Central memory CD8-positive, alpha-beta T cell (primary cell): ENCODE data around the gene CEBPG.

Experiments used
- ATAC-seq: fragments of 150-1000 bp; cut with Tn5 transposase; replicated peaks from 2 replicates; pipeline ENCODE4 v1.10.0; 2022; ENCODE audit warnings: mild to moderate bottlenecking, moderate FRiP score, moderate number of reproducible peaks; ENCODE audit not compliant: poor library complexity, severe bottlenecking; ENCODE audit errors: extremely low read depth
- DNase-seq, 2 donors: peaks; one replicate each; pipeline ENCODE4 v3.0.0; 2021; ENCODE audit warnings: low spot score in 2 of 2
- H3K27ac Mint-ChIP-seq: one replicate; pipeline ENCODE4 v1.8.0; 2022; ENCODE audit warnings: low read depth, mild to moderate bottlenecking, moderate library complexity, mixed read lengths
- H3K27me3 Mint-ChIP-seq: one replicate; pipeline ENCODE4 v1.8.0; 2022; ENCODE audit warnings: mixed read lengths
- H3K36me3 Mint-ChIP-seq: one replicate; pipeline ENCODE4 v1.8.0; 2022; ENCODE audit warnings: mild to moderate bottlenecking, moderate library complexity, mixed read lengths; ENCODE audit not compliant: insufficient read depth
- H3K4me1 Mint-ChIP-seq: one replicate; pipeline ENCODE4 v1.8.0; 2022; ENCODE audit warnings: mixed read lengths
- H3K4me3 Mint-ChIP-seq: one replicate; pipeline ENCODE4 v1.8.0; 2022; ENCODE audit warnings: mild to moderate bottlenecking, moderate library complexity, mixed read lengths
- H3K9me3 Mint-ChIP-seq: one replicate; pipeline ENCODE4 v1.8.0; 2022; ENCODE audit warnings: mixed read lengths

The CEBPG gene

DNA sequence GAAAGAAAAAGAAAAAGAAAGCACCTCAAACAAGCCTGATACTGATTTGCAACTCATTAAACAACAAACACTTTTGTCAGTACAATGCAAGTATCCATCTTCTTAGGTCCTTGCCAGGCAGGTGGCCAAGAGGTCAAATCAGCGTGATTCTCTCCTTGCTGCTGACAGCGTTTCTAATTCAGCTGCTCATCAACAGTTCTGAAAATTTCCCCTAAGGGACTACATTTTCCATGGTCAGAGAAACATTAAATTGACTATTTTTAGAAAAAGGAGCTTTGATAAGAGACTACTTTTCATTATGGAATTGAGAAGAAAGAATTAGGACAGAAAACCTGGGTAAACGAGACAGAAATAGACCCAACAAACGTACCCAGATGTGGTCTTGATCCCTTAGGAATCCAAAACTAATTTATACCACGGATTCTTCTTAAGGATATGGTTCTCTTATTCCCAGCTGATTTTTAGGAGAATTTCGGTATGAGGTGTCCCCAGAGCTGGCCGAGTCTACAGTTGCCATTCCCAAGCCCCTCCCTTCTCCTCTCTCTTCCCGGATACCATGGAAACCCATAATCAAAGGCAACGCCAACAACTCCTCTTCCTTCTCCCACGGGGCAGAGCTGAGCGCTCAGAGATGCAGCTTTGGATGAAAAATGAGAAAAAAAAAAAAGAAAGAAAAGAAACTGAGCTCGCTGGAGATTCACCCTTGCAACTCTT lies 29.5 kb upstream of the CEBPG start:
- ATAC-seq (no peak), DNase-seq (no peak)
- Mint-ChIP-seq H3K4me1 (no peaks in the 10 kb centered on the region), H3K27ac (no peak overlapping the region), H3K27me3 (peaks cover 97% of the 10 kb centered on the region), H3K36me3 (no peaks in the 10 kb centered on the region), H3K9me3 (no peaks in the 10 kb centered on the region), H3K4me3 (no peak overlapping the region)

DNA sequence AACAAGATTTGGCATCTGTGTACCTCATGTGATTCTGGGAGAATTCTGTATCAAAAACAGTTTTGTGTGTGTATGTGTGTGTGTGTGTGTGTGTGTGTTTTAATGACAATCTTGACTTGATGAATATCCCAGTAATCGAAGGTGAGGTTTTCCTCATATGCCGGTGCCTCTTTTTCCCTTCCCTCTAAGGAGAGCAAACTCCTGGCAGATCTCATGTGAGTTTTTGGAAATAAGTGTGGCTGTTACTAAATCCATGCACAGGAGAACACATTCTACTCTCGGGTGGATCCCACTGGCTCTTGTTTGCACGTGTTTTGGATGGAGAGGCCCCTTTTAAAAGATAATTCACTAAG lies 29.0 kb upstream of the CEBPG start:
- ATAC-seq (no peak), DNase-seq (no peak)
- peaks cover 93% of the 10 kb centered on the region for H3K27me3 Mint-ChIP-seq
- H3K27ac Mint-ChIP-seq, result no peak overlapping the region
- H3K9me3 Mint-ChIP-seq, result no peaks in the 10 kb centered on the region
- H3K4me1 Mint-ChIP-seq, result no peaks in the 10 kb centered on the region
- H3K4me3 Mint-ChIP-seq, result no peak overlapping the region
- H3K36me3 Mint-ChIP-seq, result no peaks in the 10 kb centered on the region

DNA sequence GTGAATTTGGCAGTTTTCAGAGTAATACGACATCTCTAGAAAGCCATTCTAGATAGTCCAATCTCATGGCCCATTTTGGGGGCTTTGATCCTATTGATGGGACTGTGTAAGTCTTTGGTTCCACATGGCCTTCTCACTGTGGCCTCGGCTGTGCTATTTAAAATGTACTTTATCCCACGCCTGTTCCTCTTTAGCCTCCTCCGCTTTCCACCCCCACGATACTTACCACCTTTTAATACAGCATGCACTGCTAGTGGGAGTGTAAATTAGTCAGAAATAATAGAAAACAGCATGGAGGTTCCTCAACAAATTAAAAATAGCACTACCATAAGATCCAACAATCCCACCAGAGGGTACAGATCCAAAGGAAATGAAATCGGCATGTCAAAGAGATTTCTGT lies 28.3 kb upstream of the CEBPG start:
- DNase-seq (no peak), ATAC-seq (no peak)
- H3K4me1 Mint-ChIP-seq, result no peaks in the 10 kb centered on the region
- H3K36me3 Mint-ChIP-seq, result no peaks in the 10 kb centered on the region
- H3K4me3 Mint-ChIP-seq, result no peak overlapping the region
- no peak overlapping the region for H3K27ac Mint-ChIP-seq
- H3K27me3 Mint-ChIP-seq, result peaks cover 93% of the 10 kb centered on the region
- H3K9me3 Mint-ChIP-seq, result no peaks in the 10 kb centered on the region

DNA sequence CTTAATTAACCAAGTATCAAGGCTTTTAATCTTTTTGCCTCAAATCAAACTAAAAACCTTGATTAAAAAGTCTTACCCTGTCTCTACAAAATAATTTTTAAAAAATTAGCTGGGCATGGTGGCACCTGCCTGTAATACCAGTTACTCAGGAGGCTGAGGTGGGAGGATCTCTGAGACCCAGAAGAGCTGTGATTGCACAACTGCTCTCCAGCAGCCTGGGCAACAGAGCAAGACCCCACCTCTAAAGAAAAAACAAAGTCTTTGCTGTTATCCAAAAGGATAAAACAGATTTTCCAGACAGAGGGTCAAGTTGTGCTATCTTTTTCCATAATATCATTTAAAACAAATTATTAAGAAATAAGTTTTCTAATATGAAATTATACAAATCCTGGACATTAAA lies 26.8 kb upstream of the CEBPG start:
- H3K4me3 Mint-ChIP-seq, result no peak overlapping the region
- no peaks in the 10 kb centered on the region for H3K4me1 Mint-ChIP-seq
- H3K27ac Mint-ChIP-seq, result no peak overlapping the region
- no peaks in the 10 kb centered on the region for H3K36me3 Mint-ChIP-seq
- DNase-seq (no peak), ATAC-seq (no peak)
- peaks cover 89% of the 10 kb centered on the region for H3K27me3 Mint-ChIP-seq
- no peaks in the 10 kb centered on the region for H3K9me3 Mint-ChIP-seq

DNA sequence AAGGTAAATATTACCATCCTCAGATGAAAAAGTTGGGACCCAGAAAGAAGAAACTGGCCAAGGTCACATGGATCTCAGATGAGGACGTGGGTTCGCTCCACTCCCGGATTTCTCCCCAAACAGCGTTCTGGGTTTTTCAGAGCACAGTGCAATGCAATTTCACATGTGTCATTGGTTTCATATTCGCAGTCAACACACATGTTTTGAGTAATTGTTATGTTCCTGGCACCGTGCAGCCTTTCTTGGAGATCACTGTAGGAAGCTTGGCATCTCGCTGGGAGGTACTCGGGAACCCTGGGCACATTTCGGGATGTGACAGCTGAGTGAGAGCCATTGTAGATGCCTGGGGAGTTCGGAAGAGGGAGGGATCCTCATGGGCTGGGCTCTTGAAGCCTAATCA lies 26.2 kb upstream of the CEBPG start:
- H3K4me1 Mint-ChIP-seq, result no peaks in the 10 kb centered on the region

DNA sequence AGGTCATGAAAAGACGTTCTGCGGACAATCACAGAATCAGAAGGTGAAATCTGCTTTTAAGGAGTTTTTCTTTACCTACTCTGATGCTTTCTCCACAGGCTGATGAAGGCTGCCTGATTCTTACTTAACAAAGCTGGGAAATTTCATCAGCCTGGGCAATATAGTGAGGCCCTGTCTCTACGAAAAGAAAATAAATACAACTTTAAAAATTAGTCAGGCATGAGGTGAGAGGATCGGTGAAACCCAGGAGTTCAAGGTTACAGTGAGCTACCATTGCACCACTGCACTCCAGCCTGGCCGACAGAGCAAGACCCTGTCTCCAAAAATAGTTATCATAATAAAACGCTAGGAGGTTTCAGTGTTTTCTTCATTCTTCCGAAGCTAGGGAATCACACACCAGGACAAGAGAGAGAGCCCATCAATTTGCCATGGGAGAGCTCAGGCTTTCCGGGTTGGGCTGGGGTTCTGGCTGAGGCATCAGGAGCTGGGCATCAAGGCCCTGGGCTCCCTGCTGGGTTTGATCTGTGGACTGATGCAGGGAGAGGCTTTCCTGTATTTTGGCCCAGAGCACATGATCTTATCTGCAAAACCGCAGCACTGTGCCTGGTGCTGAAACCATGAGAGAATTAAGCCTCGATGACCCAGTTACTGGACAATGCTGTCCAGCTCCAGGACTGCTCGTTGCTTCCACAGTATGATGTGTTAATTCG lies 25.1 kb upstream of the CEBPG start:
- Mint-ChIP-seq H3K27ac (no peak overlapping the region), H3K9me3 (no peaks in the 10 kb centered on the region), H3K4me3 (no peak overlapping the region), H3K4me1 (no peaks in the 10 kb centered on the region), H3K36me3 (peaks cover 2% of the 10 kb centered on the region), H3K27me3 (peaks cover 71% of the 10 kb centered on the region)
- no peak for DNase-seq
- no peak for ATAC-seq

More for the DNA sequence above, 26.2 kb upstream of the CEBPG start:
- no peak overlapping the region for H3K4me3 Mint-ChIP-seq
- H3K9me3 Mint-ChIP-seq, result no peaks in the 10 kb centered on the region
- no peak for DNase-seq
- H3K27ac Mint-ChIP-seq, result no peak overlapping the region
- H3K36me3 Mint-ChIP-seq, result peaks cover under 1% of the 10 kb centered on the region
- H3K27me3 Mint-ChIP-seq, result peaks cover 83% of the 10 kb centered on the region
- ATAC-seq, result no peak

DNA sequence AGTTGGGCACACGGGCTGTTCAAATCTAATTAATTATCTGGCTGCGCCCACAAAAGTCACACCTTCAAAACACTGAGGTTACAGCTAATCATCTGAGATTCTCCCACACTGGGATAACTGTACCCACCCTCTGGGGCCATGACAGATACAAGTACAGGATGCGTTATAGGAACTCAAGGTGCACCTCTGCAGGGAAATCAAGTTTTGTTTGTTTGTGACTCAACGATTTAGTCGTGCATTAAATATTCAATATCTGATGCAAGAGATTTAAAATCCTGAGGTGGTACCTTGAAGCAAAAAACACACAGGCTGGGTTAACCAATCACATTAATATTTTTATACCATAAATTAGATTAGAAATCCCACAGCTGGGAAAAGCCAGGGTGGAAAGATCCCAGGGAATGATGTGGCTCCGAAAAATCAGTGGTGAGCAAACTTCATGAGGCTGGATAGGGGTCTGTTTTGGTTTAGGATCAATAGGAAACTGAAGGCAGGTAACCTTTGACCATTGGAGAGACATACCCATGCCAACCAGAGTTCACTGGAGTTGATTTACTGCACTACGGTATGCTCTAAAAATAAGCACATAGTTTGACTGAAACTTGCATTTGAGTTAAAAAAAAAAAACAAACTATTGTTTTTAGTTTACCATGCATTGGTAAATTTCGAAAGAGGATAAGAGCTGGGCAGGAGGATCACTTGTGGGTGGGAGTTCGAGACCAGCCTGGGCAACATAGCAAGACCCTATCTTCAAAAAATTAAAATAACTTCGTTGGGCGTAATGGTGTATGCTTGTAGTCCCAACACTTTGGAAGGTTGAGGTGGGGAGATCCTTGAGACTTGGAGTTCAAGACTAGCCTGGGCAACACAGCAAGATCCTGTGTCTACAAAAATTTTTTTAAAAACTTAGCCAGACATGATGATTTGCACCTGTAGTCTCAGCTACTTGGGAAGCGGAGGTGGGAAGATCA lies 23.9 kb upstream of the CEBPG start:
- H3K4me1 Mint-ChIP-seq, result no peaks in the 10 kb centered on the region
- DNase-seq (no peak), ATAC-seq (no peak)
- H3K27ac Mint-ChIP-seq, result no peak overlapping the region
- H3K4me3 Mint-ChIP-seq, result no peak overlapping the region
- peaks cover 66% of the 10 kb centered on the region for H3K27me3 Mint-ChIP-seq
- H3K36me3 Mint-ChIP-seq, result peaks cover 2% of the 10 kb centered on the region
- H3K9me3 Mint-ChIP-seq, result no peaks in the 10 kb centered on the region

DNA sequence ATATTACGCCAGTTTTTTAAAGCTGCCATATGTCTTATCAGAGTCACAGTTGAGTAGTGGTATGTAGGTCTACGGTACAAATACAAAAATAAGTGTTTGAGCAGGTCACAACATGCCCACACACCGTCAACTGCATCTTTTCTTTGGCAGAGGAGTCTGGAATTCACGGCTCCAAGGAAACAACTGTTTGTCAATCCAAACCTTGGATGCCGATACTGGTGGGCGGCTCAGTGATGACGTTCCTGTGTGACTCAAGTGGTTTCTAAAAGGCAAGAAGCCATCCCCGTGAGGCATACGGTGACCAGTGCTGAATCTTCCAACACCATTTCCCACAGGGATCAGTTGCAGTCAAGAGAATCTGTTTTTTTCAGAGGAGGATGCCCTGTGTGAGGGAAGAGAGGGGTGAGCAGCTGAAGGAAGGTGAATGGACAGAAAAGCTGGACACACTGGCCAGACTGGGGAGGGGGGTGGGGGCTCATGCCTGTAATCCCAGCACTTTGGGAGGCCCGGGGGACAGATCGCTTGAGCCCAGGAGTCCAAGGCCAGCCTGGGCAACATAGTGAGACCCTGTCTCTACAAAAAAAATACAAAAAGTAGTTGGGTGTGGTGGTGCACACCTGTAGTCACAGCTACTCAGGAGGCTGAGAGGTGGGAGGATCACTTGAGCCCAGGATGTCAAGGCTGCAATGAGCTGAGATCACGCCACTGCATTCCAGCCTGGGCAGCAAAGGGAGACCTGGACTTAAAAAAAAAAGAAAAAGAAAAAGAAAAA lies 22.8 kb upstream of the CEBPG start:
- Mint-ChIP-seq H3K4me3 (no peak overlapping the region), H3K36me3 (peaks cover 2% of the 10 kb centered on the region), H3K9me3 (peaks cover 5% of the 10 kb centered on the region), H3K4me1 (no peaks in the 10 kb centered on the region), H3K27ac (no peak overlapping the region), H3K27me3 (peaks cover 66% of the 10 kb centered on the region)
- DNase-seq, result no peak
- no peak for ATAC-seq

DNA sequence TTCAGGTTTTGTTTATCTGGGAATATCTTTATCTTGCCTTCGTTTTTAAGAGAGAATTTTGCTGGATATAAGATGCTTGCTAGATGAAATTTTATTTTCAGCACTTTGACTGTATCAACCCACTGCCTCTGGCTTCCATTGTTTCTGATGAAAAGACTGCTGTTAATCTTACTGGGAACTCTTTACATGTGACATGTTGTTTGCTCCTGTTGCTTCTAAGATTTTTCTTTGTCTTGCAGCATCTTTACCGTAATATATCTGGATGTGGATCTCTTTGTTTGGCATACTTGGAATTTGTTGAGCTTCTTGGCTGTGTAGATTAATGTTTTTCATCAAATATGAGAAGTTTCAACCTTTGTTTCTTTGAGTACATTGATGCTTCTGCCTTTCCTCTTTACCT lies 18.0 kb upstream of the CEBPG start:
- ATAC-seq (no peak), DNase-seq (no peak)
- peaks cover 11% of the 10 kb centered on the region for H3K9me3 Mint-ChIP-seq
- H3K27ac Mint-ChIP-seq, result no peak overlapping the region
- peaks cover 49% of the 10 kb centered on the region for H3K27me3 Mint-ChIP-seq
- H3K4me3 Mint-ChIP-seq, result no peak overlapping the region
- peaks cover 2% of the 10 kb centered on the region for H3K36me3 Mint-ChIP-seq
- H3K4me1 Mint-ChIP-seq, result no peaks in the 10 kb centered on the region

DNA sequence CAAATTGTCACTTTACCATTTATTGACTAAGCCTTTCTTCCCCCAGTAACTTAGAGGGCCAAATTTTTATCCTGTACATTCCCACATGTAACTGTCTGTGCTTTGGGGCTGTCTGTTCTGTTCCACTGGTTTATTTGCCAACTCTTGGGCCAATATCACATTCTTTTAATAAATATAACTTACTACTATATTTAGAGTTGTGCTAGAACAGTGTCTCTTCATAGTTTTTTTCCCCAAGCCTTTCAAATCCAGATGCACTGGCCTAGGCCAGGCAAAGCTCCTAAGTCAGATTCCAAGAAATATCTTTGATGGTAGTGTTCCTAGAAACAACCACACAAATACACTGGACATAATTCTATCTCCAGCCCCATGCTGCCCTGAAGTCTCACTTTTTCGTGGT lies 16.0 kb upstream of the CEBPG start:
- Mint-ChIP-seq H3K4me3 (no peak overlapping the region), H3K27ac (no peak overlapping the region), H3K36me3 (no peaks in the 10 kb centered on the region), H3K4me1 (no peaks in the 10 kb centered on the region), H3K27me3 (peaks cover 43% of the 10 kb centered on the region), H3K9me3 (peaks cover 11% of the 10 kb centered on the region)
- ATAC-seq (no peak), DNase-seq (no peak)

DNA sequence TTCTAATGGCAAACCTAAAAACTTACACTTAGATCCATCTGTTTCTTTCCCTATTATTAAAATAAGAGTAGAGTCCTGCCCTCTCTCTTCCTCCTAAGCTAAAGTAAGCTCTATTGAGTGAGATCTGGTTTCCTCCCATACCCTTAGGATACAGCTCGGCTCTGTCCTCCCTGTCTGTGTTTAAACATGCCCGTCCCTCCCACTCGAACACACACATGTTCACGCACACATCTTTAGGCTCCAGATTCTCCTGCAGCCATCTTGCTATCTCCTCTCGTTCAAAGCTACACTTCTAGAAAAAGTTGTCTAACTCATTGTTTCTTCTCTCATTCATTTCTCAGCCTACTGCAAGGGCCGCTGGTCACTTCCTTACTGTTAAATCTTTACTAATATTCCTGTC lies 15.1 kb upstream of the CEBPG start:
- Mint-ChIP-seq H3K4me1 (no peaks in the 10 kb centered on the region), H3K27me3 (peaks cover 44% of the 10 kb centered on the region), H3K27ac (no peak overlapping the region), H3K4me3 (no peak overlapping the region), H3K9me3 (peaks cover 11% of the 10 kb centered on the region), H3K36me3 (no peaks in the 10 kb centered on the region)
- no peak for DNase-seq
- no peak for ATAC-seq

DNA sequence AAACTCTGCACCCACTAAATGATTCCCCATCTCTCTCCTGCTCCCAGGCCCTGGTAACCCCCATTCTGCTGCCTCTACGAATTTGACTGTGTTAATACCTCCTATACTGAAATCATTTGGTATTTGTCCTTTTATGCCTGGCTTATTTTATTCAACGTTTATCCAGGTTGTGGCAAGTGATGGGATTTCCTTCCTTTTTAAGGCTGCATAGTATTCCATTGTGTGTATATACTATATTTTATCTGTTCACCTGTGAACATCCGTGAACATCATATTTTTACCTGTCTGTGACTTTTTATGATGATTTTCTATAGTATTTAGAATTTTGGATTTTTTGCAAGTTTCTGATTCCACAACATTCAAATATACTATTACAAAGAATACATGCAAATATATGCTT lies 13.9 kb upstream of the CEBPG start:
- ATAC-seq, result no peak
- no peak for DNase-seq
- Mint-ChIP-seq H3K4me1 (no peaks in the 10 kb centered on the region), H3K27ac (no peak overlapping the region), H3K36me3 (no peaks in the 10 kb centered on the region), H3K4me3 (no peak overlapping the region), H3K27me3 (peaks cover 49% of the 10 kb centered on the region), H3K9me3 (peaks cover 11% of the 10 kb centered on the region)
